ENCODE measurements around the gene ZCCHC12.

Gene ZCCHC12

GRCh38 chrX:118872102-118872566 is 48.5 kb downstream of the ZCCHC12 start:
- no peak for DNase-seq
